Loucy (cell line): ENCODE data around the gene COX20.

Experiments
- EZH2phosphoT487 ChIP-seq: fragments of 200-600 bp; IDR thresholded peaks from 2 replicates; pipeline ENCODE4 v1.6.1; 2018; ENCODE audit warnings: antibody characterized with exemption, mild to moderate bottlenecking, moderate library complexity, borderline replicate concordance
- TF ChIP-seq, protein P1 (sequence below): fragments of 200-600 bp; sonication (generic); conservative IDR thresholded peaks from 2 replicates; pipeline ENCODE4 v1.5.1; 2014; ENCODE audit warnings: mild to moderate bottlenecking, antibody characterized with exemption, low read length

DNA sequence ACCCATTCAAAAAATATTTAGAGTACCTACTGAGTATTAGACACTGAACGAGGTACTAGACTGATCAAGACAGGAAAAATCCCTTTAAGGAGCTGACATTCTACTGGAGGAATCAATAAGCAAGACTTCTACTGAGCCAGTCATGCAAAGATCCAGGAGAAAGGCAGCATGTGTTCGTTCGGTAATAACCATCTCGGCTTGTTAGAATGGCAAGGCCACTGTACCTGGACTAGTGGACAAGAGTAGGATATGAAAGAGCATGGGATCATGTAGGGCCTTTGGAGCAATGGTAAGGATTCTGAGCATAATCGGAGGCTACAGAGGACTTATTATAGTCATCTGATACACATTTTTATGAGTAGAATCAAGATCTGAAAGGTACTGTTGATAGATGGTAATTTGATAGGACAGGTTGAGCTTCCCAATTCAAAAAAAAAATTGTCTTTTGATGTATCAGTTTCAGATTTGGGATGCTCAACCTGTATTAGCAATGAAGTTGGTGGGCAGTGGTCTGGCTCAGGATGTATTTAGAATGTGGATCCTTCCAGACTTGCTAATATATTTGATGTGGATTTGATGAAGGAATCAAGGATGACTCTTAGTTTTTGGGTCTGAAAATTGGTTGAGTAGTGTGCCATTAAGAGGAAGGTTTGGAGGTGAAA is 2.3 kb downstream of the COX20 start:
- TF ChIP-seq, protein P1, sequence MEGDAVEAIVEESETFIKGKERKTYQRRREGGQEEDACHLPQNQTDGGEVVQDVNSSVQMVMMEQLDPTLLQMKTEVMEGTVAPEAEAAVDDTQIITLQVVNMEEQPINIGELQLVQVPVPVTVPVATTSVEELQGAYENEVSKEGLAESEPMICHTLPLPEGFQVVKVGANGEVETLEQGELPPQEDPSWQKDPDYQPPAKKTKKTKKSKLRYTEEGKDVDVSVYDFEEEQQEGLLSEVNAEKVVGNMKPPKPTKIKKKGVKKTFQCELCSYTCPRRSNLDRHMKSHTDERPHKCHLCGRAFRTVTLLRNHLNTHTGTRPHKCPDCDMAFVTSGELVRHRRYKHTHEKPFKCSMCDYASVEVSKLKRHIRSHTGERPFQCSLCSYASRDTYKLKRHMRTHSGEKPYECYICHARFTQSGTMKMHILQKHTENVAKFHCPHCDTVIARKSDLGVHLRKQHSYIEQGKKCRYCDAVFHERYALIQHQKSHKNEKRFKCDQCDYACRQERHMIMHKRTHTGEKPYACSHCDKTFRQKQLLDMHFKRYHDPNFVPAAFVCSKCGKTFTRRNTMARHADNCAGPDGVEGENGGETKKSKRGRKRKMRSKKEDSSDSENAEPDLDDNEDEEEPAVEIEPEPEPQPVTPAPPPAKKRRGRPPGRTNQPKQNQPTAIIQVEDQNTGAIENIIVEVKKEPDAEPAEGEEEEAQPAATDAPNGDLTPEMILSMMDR, result no peak
- no peak for TF ChIP-seq EZH2phosphoT487
